Tibial nerve (tissue), 3 donors: ENCODE measurements around the gene LENEP.
A peak's percentile ranks its signal among the peaks of the same experiment; 100 is the strongest.

Source experiments
- POLR2A ChIP-seq, 2 donors: fragments of 450-650 bp; IDR thresholded peaks; one replicate each; pipeline ENCODE4 v1.6.1; 2017; ENCODE audit warnings: antibody characterized with exemption in 2 of 2, mild to moderate bottlenecking in 2 of 2, moderate library complexity in 2 of 2
- TF ChIP-seq, protein P1 (sequence below), 5 experiments: fragments of 200-600 bp in 3 of 5; fragments of 450-650 bp in 2 of 5; sonication (generic) in 3 of 5; IDR thresholded peaks; one replicate each; pipeline ENCODE4 v1.5.1; 2016 to 2019; ENCODE audit warnings: antibody characterized with exemption in 5 of 5, mild to moderate bottlenecking in 3 of 5, moderate library complexity in 2 of 5

GRCh38 chr1:155003766-155004351 lies 10.5 kb downstream of the LENEP start:
- TF ChIP-seq, protein P1, sequence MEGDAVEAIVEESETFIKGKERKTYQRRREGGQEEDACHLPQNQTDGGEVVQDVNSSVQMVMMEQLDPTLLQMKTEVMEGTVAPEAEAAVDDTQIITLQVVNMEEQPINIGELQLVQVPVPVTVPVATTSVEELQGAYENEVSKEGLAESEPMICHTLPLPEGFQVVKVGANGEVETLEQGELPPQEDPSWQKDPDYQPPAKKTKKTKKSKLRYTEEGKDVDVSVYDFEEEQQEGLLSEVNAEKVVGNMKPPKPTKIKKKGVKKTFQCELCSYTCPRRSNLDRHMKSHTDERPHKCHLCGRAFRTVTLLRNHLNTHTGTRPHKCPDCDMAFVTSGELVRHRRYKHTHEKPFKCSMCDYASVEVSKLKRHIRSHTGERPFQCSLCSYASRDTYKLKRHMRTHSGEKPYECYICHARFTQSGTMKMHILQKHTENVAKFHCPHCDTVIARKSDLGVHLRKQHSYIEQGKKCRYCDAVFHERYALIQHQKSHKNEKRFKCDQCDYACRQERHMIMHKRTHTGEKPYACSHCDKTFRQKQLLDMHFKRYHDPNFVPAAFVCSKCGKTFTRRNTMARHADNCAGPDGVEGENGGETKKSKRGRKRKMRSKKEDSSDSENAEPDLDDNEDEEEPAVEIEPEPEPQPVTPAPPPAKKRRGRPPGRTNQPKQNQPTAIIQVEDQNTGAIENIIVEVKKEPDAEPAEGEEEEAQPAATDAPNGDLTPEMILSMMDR (IDR thresholded peaks at IDR 0.05): no peak
- TF ChIP-seq POLR2A (IDR thresholded peaks at IDR 0.05): peak in 1 of 2 donors; percentile 16
